Kidney epithelial cell (primary cell): ENCODE data around the gene FRMPD1. TPM values are rescaled to one million over a fixed set of nuclear protein-coding genes. Genes with fewer than 3 reads are reported as not detected.

Experiments used
- DNase-seq: peaks from one replicate; pipeline ENCODE4 v3.0.0-alpha.2; 2010; ENCODE audit warnings: low read depth
- H3K27me3 ChIP-seq: 2 replicates; pipeline ENCODE4 v1.6.0; 2011; ENCODE audit warnings: low read length; ENCODE audit not compliant: control insufficient read depth, insufficient read depth
- H3K36me3 ChIP-seq: 2 replicates; pipeline ENCODE4 v1.5.1; 2011; ENCODE audit warnings: low read length; ENCODE audit not compliant: control insufficient read depth, insufficient read depth
- H3K4me3 ChIP-seq: 2 replicates; pipeline ENCODE4 v1.5.1; 2011; ENCODE audit warnings: low read depth, mild to moderate bottlenecking, control low read depth, low read length
- CTCF ChIP-seq: IDR thresholded peaks from 2 replicates; pipeline ENCODE4 v1.5.1; 2011; ENCODE audit warnings: mild to moderate bottlenecking, moderate library complexity, low read length, control low read depth, inconsistent platforms; ENCODE audit not compliant: insufficient read depth, poor library complexity, severe bottlenecking
- total RNA-seq: library from RNA; depleted of rRNA; stranded (reverse); fragments of >200 nt; gene quantifications from 2 replicates; pipeline ENCODE4 v1.2.3, GENCODE V29; 2015

Gene FRMPD1
- total RNA-seq, 1 donor from 2014 or later = 0.04 TPM

- Histone ChIP-seq H3K4me3 (no peak overlapping the region), H3K27me3 (no peaks in the 10 kb centered on the region), H3K36me3 (no peaks in the 10 kb centered on the region)
- no peak for TF ChIP-seq CTCF
- no peak for DNase-seq
Observed at GRCh38 chr9:37796232-37796631, 145.5 kb downstream of the FRMPD1 start.

Other genes with a start within 250 kb of the FRMPD1 start
- 119 and 142 TPM in 2 replicates for gene GRHPR, start 228.3 kb upstream of the FRMPD1 start, total RNA-seq
- gene ZBTB5, start 185.5 kb upstream of the FRMPD1 start, total RNA-seq = 12.4 and 14.1 TPM in 2 replicates
- 24.4 and 26.9 TPM in 2 replicates for gene POLR1E, start 165.0 kb upstream of the FRMPD1 start, total RNA-seq
- gene FBXO10, start 74.6 kb upstream of the FRMPD1 start, total RNA-seq = 13.2 and 16.9 TPM in 2 replicates
- 111 and 127 TPM in 2 replicates for gene TOMM5, start 58.4 kb upstream of the FRMPD1 start, total RNA-seq
- gene TRMT10B, start 102.9 kb downstream of the FRMPD1 start, total RNA-seq = 3.5 and 4.2 TPM in 2 replicates
- gene EXOSC3, start 134.1 kb downstream of the FRMPD1 start, total RNA-seq = 27.6 and 50.4 TPM in 2 replicates
- gene DCAF10, start 149.8 kb downstream of the FRMPD1 start, total RNA-seq = 20.7 and 21.6 TPM in 2 replicates